Natural killer cell (primary cell): ENCODE data around the gene RBP3. TPM values are rescaled to one million over a fixed set of nuclear protein-coding genes. Genes with fewer than 3 reads are reported as not detected.
A peak's percentile ranks its signal among the peaks of the same experiment; 100 is the strongest.

Experiments
- ATAC-seq, 3 donors: fragments of 150-1000 bp in 2 of 3; fragments of 200-7000 bp in 1 of 3; cut with Tn5 transposase; 1 replicate in 1 of 3; 2 replicates in 2 of 3; pipeline ENCODE4 v1.10.0; 2021; ENCODE audit warnings: mild to moderate bottlenecking in 2 of 3, moderate library complexity in 2 of 3
- DNase-seq, 2 donors: peaks; one replicate each; pipeline versions ENCODE4 v3.0.0 to v3.0.0-alpha.2; 2013 to 2021; ENCODE audit warnings: mixed read lengths in 1 of 2
- H3K27ac ChIP-seq: one replicate; pipeline ENCODE4 v1.5.1; 2013; ENCODE audit warnings: mild to moderate bottlenecking, low read length
- H3K27me3 ChIP-seq: one replicate; pipeline ENCODE4 v1.6.1; 2013; ENCODE audit warnings: low read length; ENCODE audit not compliant: control insufficient read depth, insufficient read depth
- H3K36me3 ChIP-seq: one replicate; pipeline ENCODE4 v1.6.1; 2013; ENCODE audit warnings: low read length; ENCODE audit not compliant: control insufficient read depth, insufficient read depth
- H3K4me1 ChIP-seq: one replicate; pipeline ENCODE4 v1.6.1; 2013; ENCODE audit warnings: low read length; ENCODE audit not compliant: control insufficient read depth, insufficient read depth
- H3K4me3 ChIP-seq: one replicate; pipeline ENCODE4 v1.5.1; 2013; ENCODE audit warnings: low read length
- H3K9me3 ChIP-seq: one replicate; pipeline ENCODE4 v1.6.1; 2013; ENCODE audit warnings: low read length; ENCODE audit not compliant: control insufficient read depth, insufficient read depth
- H3K27ac Mint-ChIP-seq, 2 donors: one replicate each; pipeline ENCODE4 v1.8.0; 2022; ENCODE audit warnings: mild to moderate bottlenecking in 2 of 2, mixed read lengths in 2 of 2, moderate library complexity in 1 of 2
- H3K27me3 Mint-ChIP-seq, 2 donors: one replicate each; pipeline ENCODE4 v1.8.0; 2022; ENCODE audit warnings: low read depth in 2 of 2, mixed read lengths in 2 of 2
- H3K36me3 Mint-ChIP-seq: one replicate; pipeline ENCODE4 v1.8.0; 2022; ENCODE audit warnings: mixed read lengths
- H3K4me1 Mint-ChIP-seq, 2 donors: one replicate each; pipeline ENCODE4 v1.8.0; 2022; ENCODE audit warnings: mixed read lengths in 2 of 2
- H3K4me3 Mint-ChIP-seq: one replicate; pipeline ENCODE4 v1.8.0; 2022; ENCODE audit warnings: mild to moderate bottlenecking, moderate library complexity, mixed read lengths
- H3K9me3 Mint-ChIP-seq, 2 donors: one replicate each; pipeline ENCODE4 v1.8.0; 2022; ENCODE audit warnings: mixed read lengths in 2 of 2
- WGBS: methylation state at CpG from one replicate; pipeline ENCODE4 v1.1.7; 2013; ENCODE audit warnings: missing lambda C conversion rate; ENCODE audit not compliant: insufficient coverage; 5-methylcytosine and 5-hydroxymethylcytosine counted together
- intact Hi-C: fragments of 100-400 bp; cut with micrococcal nuclease; formaldehyde crosslinking; loops from one replicate; pipeline ENCODE4 v1.14.2; 2022
- total RNA-seq, 4 donors: library from RNA; stranded (reverse); fragments of 120-200 nt in 1 of 4; gene quantifications; one replicate each; pipeline versions ENCODE4 v1.2.3 to v1.2.4, GENCODE V29; 2013 to 2022
- TF ChIP-seq, protein P1 (sequence below): fragments of 200-600 bp; IDR thresholded peaks from one replicate; pipeline ENCODE4 v1.8.0; 2022; ENCODE audit warnings: antibody characterized with exemption

The RBP3 gene
- total RNA-seq, 3 donors from 2014 or later (not counting 1 experiment from before 2014, with no cell fraction given) = not detected

DNA sequence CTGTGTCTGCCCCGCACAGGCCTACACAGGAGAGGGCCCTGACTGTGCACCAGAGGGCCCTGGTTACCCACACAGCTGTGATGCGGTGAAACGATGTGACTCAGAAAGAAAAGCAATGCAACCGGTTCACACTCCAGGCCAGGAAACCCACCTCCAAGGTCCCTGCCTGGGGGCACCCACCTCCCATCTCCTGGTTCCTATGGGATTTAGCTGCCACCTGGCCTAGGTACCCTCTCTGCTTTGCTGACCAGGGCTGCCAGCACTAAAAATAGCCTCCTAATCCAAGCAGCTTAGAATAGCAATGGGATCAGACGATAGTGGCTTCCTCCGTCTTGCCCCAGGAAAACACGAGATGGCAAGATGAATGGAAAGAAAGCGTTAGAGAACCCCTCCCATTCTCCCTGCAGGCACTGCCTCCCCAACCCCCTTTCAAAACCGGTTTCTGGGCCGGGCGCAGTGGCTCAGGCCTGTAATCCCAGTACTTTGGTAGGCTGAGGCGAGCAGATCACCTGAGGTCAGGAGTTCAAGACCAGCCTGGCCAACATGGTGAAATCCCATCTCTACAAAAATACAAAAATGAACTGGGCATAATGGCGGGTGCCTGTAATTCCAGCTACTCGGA is 12.4 kb downstream of the RBP3 start:
- 87% methylated on average over 14 of the region's 14 CpGs for WGBS
- Histone ChIP-seq H3K27me3 (no peaks in the 10 kb centered on the region), H3K4me3 (no peak overlapping the region), H3K4me1 (no peaks in the 10 kb centered on the region), H3K9me3 (no peaks in the 10 kb centered on the region), H3K36me3 (no peaks in the 10 kb centered on the region), H3K27ac (no peak overlapping the region)
- no peak overlapping the region for H3K4me3 Mint-ChIP-seq
- no peaks in the 10 kb centered on the region for H3K9me3 Mint-ChIP-seq
- H3K4me1 Mint-ChIP-seq = no peaks in the 10 kb centered on the region
- ATAC-seq (no peak), DNase-seq (no peak)
- H3K27ac Mint-ChIP-seq = no peak overlapping the region
- TF ChIP-seq, protein P1, sequence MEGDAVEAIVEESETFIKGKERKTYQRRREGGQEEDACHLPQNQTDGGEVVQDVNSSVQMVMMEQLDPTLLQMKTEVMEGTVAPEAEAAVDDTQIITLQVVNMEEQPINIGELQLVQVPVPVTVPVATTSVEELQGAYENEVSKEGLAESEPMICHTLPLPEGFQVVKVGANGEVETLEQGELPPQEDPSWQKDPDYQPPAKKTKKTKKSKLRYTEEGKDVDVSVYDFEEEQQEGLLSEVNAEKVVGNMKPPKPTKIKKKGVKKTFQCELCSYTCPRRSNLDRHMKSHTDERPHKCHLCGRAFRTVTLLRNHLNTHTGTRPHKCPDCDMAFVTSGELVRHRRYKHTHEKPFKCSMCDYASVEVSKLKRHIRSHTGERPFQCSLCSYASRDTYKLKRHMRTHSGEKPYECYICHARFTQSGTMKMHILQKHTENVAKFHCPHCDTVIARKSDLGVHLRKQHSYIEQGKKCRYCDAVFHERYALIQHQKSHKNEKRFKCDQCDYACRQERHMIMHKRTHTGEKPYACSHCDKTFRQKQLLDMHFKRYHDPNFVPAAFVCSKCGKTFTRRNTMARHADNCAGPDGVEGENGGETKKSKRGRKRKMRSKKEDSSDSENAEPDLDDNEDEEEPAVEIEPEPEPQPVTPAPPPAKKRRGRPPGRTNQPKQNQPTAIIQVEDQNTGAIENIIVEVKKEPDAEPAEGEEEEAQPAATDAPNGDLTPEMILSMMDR = no peak
- H3K27me3 Mint-ChIP-seq = peaks cover 0 to 4% of the 10 kb centered on the region in 2 donors
- intact Hi-C loops = no loop called here
- H3K36me3 Mint-ChIP-seq = no peaks in the 10 kb centered on the region

DNA sequence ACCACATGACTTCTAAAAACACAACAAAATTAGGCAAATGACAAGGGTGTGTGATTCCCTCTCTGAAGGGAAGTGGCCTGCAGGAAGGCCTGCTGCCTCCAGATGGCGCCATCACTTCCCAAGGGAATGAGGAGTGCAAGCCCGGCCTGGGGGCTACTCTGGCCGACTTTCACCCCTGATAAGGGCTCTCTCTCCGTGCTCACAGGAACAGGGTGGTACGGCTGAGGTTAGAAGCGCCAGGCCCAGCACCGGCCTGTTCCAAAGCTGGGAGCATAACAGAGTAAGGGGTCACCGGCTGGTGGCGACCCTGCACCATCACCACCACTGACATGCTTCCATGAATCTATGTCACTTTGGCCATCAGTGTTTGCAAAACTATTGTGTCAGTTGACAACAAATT is 13.1 kb downstream of the RBP3 start:
- TF ChIP-seq, protein P1 = peak; percentile 26
- Mint-ChIP-seq H3K27ac (no peak overlapping the region), H3K4me3 (no peak overlapping the region), H3K27me3 (peaks cover 0 to 7% of the 10 kb centered on the region in 2 donors), H3K9me3 (no peaks in the 10 kb centered on the region), H3K4me1 (no peaks in the 10 kb centered on the region), H3K36me3 (no peaks in the 10 kb centered on the region)
- peak in 1 of 3 donors; percentile 36 for ATAC-seq
- Histone ChIP-seq H3K4me1 (no peaks in the 10 kb centered on the region), H3K27ac (no peak overlapping the region), H3K27me3 (no peaks in the 10 kb centered on the region), H3K9me3 (no peaks in the 10 kb centered on the region), H3K4me3 (no peak overlapping the region), H3K36me3 (no peaks in the 10 kb centered on the region)
- intact Hi-C loops = no loop called here
- WGBS = 58% methylated on average over 9 of the region's 9 CpGs
- DNase-seq = peak in 1 of 2 donors; percentile 36

DNA sequence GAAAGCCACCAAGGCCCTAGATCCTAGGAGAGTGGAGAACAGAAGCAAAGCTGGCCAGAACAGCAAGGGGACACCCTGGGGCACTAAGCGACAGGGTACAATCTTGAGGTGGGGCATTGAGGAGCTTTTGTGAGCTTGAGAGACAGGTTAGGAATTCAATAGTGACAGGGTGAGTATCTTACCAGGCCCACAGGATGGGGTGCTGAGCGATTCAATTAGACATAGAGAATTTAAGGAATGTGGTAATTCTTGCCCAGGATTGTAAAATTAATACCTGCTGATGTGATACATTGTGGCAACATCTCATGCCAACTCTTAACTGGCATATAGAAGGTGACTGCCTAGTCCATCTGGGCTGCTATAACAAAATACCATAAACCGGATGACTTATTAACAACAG is 14.0 kb downstream of the RBP3 start:
- TF ChIP-seq, protein P1 = no peak
- WGBS = 90% methylated on average over 3 of the region's 3 CpGs

DNA sequence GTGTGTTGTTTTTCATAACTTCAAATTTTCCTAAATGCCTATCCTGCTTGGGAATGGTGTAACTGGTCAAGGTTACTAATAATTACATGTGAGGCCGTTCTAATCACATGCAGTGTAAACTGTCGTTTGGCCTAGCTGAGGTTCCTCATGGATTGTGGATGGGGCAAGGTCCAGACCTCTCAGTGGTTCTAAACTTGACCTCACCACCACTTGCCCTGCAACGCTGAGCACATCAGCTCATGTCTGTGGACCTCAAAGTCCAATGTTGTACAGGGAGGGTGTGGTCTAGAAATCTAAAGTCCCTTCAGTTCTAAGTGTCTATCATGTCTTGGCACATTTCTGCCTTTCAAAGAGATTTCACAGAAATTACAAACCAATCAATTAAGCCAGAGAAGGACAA is 15.6 kb downstream of the RBP3 start:
- H3K27ac Mint-ChIP-seq = no peak overlapping the region
- no peaks in the 10 kb centered on the region for H3K27me3 ChIP-seq
- peaks cover 0 to 9% of the 10 kb centered on the region in 2 donors for H3K27me3 Mint-ChIP-seq
- H3K9me3 Mint-ChIP-seq = no peaks in the 10 kb centered on the region
- H3K27ac ChIP-seq = no peak overlapping the region
- 86% methylated on average over 3 of the region's 3 CpGs for WGBS
- no peak overlapping the region for H3K4me3 ChIP-seq
- no peaks in the 10 kb centered on the region for H3K4me1 ChIP-seq
- no peak for ATAC-seq
- intact Hi-C loops = no loop called here
- TF ChIP-seq, protein P1 = no peak
- DNase-seq = no peak
- H3K36me3 ChIP-seq = no peaks in the 10 kb centered on the region
- H3K9me3 ChIP-seq = no peaks in the 10 kb centered on the region
- H3K4me3 Mint-ChIP-seq = no peak overlapping the region
- no peaks in the 10 kb centered on the region for H3K4me1 Mint-ChIP-seq
- H3K36me3 Mint-ChIP-seq = no peaks in the 10 kb centered on the region

More for the DNA sequence above, 14.0 kb downstream of the RBP3 start:
- Histone ChIP-seq H3K4me3 (no peak overlapping the region), H3K4me1 (no peaks in the 10 kb centered on the region), H3K27me3 (no peaks in the 10 kb centered on the region), H3K9me3 (no peaks in the 10 kb centered on the region), H3K27ac (no peak overlapping the region), H3K36me3 (no peaks in the 10 kb centered on the region)
- Mint-ChIP-seq H3K4me1 (no peaks in the 10 kb centered on the region), H3K27me3 (peaks cover 0 to 7% of the 10 kb centered on the region in 2 donors), H3K36me3 (no peaks in the 10 kb centered on the region), H3K4me3 (no peak overlapping the region), H3K9me3 (no peaks in the 10 kb centered on the region), H3K27ac (no peak overlapping the region)
- ATAC-seq (no peak), DNase-seq (no peak)
- intact Hi-C loops = no loop called here
